Measurements from ENCODE around the gene ZNF804B.

Gene ZNF804B

GRCh38 chr7:89054361-89054760 is 294.9 kb downstream of the ZNF804B start:
- TF ChIP-seq, protein P1, sequence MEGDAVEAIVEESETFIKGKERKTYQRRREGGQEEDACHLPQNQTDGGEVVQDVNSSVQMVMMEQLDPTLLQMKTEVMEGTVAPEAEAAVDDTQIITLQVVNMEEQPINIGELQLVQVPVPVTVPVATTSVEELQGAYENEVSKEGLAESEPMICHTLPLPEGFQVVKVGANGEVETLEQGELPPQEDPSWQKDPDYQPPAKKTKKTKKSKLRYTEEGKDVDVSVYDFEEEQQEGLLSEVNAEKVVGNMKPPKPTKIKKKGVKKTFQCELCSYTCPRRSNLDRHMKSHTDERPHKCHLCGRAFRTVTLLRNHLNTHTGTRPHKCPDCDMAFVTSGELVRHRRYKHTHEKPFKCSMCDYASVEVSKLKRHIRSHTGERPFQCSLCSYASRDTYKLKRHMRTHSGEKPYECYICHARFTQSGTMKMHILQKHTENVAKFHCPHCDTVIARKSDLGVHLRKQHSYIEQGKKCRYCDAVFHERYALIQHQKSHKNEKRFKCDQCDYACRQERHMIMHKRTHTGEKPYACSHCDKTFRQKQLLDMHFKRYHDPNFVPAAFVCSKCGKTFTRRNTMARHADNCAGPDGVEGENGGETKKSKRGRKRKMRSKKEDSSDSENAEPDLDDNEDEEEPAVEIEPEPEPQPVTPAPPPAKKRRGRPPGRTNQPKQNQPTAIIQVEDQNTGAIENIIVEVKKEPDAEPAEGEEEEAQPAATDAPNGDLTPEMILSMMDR (IDR thresholded peaks at IDR 0.05) = no peak

- TF ChIP-seq, protein P1 (IDR thresholded peaks at IDR 0.05) = no peak
These were observed 300.7 kb downstream of the ZNF804B start for GRCh38 chr7:89060234-89060633.

GRCh38 chr7:89064831-89065230 is 305.3 kb downstream of the ZNF804B start:
- TF ChIP-seq, protein P1 (IDR thresholded peaks at IDR 0.05) = no peak

DNA sequence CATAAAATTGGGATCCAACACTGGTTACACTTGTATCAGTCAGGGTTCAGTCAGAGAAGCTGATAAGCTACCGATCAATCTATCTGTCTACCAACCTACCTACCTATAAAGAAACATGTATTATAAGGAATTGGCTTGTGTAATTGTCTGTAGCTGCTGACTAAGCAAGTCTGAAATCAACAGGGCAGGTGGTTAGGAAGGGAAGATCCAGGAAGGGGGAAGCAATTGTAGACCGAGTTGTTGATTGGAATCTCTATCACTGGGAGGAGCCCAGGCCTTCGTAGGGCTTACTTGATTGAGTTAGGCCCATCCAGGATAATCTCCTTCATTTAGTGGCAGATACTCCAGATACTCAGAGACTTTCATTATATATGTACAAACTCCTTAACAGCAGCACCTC is 307.5 kb downstream of the ZNF804B start:
- TF ChIP-seq, protein P1 (IDR thresholded peaks at IDR 0.05) = no peak

DNA sequence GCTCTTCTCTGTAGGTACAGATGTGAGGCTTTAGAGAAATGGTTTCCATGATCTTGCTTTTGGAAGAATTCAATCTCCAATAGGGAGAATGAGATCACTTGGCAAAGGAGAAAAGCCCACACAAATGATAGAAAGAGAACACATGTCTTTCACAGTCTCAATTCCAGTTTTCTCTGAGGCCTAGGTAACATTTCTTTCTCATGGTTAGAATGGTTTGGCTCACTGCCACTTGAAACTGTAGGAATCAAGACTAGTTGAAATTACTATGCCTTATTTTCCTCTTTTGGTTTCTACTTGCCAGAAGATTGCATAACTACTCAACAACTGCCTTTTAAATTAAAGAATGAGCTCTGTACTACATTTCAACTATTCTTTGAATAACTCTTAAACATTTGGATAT is 312.6 kb downstream of the ZNF804B start:
- TF ChIP-seq, protein P1 (IDR thresholded peaks at IDR 0.05) = no peak

DNA sequence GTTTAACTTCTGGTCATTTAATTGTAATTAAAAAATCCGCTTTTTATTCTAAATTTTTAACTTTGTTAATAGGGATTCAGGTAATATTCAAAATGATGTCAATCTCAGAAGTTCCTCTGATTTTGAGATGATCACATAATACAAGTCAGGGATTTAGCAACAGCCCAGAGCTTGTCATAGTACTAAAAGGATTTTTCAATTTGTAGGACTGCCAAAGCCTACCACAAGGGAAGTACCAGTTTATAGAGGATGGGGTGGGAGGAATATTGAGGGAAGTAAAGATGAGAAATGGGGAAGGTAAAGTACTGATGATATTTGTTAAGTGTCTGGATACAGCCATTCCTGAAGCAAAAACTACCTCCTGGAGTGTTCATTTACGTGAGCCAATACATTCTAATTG is 314.3 kb downstream of the ZNF804B start:
- TF ChIP-seq, protein P1 (IDR thresholded peaks at IDR 0.05) = no peak

DNA sequence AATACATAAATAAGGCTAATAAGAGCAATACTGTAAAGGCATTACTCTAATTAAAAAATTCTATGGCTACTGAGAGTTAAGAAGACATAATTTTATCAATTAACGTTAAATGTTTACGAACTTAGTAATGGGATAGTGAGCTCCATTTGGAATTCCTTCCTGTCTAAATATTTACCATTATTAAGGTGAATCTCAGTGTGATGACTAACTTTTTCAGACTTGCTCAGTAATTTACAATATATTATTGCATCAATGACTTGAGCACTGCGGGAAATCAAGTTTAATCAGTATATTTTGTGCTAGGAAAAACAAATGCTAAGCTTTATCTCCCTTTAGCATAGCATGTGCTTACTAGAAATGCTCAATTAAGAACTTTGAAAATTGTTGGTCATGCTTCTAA is 318.5 kb downstream of the ZNF804B start:
- TF ChIP-seq, protein P1 (IDR thresholded peaks at IDR 0.05) = no peak

DNA sequence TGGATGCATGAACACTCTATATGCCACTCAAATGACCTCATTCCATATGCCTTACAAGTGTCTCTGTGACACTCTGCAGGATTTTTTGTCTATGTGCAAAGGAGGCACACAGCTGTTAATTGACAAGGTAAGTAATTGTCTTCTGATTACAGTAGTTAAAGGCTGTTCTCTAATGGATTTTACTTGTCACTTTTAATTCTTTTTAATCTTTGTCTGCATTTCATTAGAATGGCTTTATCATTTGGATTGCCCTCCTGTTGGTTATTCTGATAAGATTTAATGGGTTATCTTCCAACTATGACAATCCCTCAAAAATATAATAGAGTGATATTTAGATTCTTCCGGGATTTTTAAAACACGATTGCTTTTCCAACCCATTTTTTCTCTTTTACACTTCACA is 326.1 kb downstream of the ZNF804B start:
- TF ChIP-seq, protein P1 (IDR thresholded peaks at IDR 0.05) = no peak

Data from LNCAP (cell line).